ENCODE data around the gene MECP2.

The MECP2 gene

DNA sequence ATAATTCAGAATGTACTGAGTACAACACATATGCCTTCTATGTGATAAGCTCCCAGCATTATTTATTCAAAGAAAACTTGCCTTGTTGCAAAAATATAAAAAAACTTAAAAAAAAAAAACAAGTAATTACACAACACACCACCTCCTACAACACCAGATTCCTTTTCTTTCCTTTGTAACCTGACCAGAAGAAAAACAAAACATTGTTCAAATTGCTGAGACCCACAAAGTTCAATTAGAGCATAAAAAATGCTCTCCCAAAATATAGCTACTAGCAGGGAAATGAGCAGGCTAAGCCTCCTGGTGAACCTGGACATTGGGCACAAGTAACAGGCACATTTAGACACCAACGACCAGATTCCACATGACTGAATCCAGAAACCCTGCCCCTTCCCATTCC, 38.3 kb downstream of the MECP2 start:
- DNase-seq, result no peak

DNA sequence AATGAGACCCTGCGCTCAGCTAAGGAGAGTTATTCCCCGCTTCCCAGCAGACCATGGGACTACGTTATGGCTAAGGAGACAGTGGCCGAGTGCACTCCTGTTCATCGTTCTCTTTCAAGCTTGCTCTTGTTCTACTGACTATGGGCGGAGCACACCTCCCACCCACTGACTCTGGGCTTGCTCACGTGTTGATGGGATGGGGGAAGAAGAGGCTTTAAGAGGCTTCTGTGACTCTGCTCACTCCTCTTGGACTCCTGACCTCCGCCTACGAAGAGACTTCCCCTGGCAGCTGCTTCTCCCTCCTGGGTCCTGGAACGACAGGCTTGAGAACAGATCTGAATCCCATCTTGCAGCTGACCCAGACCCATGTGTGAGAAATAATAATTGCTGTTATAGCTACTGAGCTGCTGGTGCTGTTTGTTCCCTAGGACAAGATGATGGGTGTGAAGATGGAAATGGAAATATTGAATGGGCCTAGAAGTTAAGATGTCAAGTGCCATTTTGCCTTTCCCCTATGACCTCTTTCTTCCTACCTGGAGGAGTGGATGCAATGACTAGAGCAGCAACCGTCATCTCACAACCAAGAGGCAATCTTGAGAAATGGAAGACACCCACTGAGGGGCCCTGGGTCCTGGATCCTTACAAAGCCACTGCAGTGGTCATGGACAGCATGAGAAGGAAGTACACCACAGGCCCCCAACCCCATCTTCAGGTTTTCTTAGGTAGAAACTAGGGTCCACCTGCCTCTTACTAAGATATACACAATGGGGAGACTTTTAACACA, 39.1 kb downstream of the MECP2 start:
- DNase-seq, result no peak

DNA sequence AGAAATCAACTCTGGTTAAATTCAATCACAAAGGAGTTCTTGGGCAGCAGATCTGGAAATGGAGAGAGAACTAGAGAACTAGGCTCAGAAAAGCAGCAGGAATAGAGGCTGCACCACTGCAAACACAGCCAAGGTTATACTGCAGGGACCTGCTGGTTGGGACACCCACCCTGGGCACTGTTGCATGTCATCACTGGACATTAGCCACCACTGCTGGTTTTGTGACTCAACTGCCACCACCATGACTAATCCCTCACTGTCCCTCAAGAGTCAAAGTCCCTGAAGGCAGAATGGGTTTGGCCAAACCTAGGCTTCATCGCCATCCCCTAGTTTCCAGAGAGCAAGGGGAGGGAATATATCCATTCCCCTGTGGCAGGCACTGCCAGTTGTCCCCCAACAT, 39.7 kb downstream of the MECP2 start:
- no peak for DNase-seq

DNA sequence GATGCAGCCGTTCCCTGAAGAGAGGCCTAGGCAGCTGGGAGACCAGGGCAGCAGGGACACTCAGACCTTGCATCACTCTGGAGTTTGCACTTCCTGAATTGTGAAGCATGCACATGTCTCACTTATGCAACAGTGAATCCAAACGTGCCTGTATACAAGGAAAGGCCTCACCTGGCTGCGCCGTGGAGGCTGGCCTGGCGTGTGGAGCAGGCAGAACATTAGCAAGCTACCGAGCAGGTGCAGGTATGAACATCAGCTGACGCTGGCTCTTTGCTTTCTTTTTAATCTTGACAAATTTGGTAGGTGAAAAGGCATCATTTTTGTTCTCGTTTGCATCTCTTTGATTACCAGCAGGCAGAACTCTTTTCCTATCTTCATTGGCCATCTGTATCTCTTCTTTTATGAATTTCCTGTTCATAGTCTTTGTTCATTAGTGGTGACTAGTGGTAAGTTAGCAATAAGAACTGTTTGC, 40.7 kb downstream of the MECP2 start:
- DNase-seq, result no peak

DNA sequence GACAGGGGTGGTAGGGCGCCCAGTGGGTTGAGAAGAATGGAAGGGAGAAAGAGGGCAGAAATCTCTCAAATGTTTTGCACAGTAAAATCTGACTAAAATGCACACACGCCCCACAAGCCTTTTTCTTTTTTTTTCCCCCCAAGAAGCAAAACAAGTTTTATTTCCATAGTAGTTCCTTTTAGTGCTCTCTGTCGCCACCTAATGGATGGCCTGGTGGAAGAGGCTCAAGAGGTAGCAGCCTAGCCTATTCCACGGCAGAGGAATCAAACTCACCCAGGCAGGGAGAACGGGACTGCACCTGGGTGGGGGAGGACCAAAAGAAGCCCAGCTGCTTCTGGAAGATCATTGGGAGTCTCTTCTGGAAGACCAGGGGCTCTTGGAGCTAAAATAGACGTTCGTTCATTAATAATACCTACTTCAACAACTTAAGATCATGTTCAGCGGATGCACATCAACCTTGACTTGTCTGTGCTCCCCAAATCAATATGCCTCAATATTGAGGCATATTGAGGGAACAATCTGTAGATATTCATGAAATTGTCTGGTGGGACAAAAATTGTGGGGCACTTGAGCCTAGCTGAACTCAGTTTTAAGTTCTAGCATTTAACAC, 46.2 kb downstream of the MECP2 start:
- peak; percentile 12 to 14 for DNase-seq

DNA sequence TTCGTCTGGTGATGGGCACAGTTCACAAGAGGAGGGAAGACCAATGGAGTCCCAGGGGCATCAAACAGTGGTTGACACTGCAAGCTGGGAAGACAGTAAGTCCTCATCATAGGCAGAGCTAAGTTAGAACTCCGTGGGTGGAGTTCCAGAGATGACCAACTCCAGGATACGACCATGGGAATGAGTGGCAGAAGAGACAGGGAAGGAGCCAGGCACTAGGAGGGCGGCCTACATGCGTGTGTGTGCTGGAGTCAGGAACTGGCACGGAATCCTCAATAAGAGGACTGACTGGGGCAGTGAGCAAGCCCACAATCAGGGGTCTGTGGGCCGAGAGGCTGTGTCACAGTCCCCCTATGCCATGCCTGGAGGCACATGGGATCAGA, 47.4 kb downstream of the MECP2 start:
- DNase-seq, result no peak

DNA sequence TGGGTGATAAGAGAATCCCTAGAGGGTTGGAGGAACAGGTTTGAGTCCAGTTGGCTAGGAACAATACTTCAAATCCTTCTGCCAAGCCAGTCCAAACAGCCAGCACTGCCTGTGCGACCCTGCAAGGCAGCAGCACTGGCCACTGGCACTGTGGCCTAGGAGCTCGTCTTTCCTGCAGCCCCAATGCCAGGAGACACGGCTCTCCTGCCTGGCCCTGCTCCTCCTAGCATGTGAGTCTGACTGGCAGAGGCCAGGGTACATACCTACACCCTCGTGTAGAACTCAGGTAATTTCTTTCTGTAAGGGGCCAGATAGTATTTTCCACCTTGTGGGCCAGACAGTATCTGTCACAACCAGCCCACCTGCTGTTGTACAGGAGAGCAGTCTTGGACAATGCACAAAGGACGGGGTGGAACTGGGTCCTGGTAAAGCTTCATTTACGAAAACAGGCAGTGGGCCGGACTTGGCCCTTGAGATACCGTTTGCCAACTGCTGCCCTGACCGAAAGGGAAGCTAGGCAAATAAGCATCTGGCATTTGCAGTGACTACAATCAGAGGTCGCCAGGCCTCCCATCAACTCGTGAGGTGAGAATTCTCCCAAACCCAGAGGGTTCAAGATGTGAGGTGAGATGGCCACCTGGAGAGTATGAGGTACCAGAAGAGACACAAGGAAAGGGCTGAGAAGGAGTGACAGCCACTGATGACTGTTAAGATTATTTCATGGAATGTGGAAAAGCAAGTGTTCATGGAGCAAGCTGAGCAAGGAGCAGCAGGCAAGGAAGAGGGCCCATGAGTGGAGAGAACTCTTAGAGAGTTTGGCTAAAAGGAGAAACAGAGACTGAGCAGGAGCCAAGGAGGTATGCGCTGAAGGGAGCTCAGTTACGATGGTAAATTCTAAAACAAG, 48.1 kb downstream of the MECP2 start:
- DNase-seq, result no peak

DNA sequence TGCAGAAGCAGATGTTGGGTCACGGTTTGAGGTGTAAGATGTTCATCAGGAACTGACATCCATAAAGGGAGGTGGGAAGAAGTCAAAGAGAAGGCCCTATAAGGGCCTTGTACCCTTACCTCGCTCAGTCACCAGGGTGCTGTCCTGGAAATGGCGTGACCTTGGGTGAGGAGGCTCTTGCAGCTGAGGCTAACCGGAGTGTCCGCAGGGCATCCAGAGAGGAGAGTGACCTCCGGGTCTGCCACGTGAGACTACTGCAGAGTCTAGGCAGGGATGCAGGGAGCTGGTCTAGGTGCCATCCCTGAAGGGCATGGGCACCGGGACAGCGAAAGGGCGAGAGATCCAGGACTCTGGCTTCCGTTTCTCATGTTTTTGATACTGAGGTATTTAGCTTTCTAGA, 49.1 kb downstream of the MECP2 start:
- DNase-seq, result no peak

DNA sequence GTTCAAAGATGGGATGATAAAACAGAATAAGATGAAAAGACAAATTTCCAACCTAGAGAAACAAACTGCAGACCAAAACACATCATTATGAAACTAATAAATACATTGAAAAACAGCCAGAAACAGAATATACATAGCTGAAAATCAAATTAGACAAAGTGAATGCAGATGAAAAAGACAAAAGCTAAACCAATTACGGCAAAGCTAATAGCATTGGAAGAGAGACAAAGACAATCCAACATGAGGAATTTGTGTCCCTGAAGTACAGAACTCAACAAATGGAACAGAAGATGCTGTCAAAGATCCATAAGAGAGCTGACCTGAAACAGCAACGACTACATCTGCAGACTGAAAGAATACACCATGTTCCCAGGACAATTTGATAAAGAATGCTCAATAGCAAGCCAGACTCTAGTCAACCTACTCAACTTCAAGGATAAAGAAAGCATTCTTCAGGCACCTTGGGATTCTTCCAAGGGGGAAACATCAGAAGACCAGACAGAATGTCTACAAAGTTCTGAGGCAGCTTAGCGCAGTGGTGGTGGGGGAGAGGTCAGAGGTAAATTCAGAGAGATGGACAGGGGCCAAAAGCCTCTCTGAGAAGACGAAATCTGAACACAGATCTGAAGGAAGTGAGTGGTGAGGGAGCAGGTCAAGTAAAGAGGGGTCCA, 50.4 kb downstream of the MECP2 start:
- no peak for DNase-seq

DNA sequence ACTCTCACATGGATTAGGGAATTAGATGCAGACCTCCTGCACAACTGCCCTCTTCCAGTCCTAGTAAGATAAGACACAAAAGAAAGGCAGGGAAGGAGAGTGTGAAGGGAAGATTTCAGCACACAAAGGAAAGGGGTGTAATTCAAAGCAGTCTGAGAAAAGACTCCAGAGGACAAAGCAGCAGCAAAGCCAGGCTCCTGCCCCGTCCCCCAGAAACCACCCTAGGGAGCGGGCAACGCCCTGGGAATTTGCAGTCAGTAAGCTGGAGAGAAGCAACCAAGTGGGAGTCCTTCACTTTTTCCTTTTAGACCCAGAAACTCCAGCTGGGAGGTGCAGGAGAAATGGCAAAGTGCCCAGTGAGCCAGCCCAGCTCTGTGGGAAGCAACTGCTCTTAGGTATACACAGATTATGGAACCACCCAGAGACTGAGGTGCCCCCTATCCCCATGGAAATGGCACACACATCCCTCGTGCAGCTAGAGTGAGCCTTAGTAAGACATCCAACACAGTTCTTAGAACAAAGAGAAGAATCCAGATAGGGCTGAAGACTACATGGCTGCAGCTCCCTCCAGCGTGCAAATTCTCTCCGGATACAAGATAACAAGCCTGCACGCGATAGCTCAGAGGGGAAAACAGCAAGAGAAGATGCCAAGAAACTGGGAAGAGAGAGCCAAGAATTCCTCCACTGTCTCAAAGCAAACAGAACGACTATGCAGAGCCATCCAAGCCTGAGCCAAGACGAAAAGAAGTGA, 51.3 kb downstream of the MECP2 start:
- no peak for DNase-seq

DNA sequence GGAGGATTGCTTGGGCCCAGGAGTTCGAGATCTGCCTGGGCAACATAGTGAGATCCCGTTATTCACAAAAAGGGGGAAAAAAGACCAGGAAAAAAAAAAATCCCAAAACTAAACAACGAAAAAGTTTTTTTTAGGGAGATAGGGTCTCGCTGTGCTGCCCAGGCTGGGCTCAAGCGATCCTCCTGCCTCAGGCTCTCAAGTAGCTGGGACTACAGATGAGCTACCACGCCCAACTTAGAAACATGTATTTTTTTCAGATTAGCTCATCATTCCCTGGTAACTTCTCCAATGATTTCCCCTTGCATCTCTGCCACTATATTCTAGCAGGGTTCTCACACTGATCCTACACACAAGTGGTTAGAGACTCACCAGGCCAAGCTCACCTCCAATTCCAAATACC, 53.4 kb downstream of the MECP2 start:
- DNase-seq, result no peak

DNA sequence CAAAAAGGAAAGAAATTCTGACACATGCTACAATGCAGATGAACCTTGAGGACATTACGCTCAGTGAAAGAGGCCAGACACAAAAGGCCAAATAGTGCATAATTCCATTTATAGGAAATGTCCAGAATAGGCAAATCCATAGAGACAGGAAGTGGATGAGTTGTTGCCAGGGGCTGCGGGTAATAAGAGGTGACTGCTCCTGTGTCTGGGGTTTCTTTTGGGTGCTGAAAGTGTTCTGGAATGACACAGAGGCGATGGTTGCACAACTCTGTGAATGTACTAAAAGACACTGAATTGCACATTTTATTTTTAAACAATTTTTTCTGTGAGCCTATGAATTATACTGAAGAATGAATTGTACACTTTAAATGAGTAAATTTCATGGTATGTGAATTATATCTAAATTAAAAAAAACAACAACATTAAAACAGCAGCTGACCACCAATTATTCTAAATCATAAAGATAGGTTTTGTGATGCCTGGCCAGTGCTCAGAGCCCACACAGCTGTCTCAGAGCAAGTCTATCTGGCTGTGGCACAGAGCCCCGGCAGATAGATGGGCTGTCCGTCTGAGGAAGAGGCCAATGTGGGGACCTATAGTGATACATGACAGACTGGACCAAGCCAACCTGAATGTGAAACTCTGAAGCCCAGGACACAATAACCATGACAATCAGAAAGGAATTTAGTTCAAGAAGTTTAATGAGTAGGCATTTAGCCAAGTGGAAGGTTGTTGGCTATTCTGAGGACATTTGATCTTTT, 54.3 kb downstream of the MECP2 start:
- no peak for DNase-seq

DNA sequence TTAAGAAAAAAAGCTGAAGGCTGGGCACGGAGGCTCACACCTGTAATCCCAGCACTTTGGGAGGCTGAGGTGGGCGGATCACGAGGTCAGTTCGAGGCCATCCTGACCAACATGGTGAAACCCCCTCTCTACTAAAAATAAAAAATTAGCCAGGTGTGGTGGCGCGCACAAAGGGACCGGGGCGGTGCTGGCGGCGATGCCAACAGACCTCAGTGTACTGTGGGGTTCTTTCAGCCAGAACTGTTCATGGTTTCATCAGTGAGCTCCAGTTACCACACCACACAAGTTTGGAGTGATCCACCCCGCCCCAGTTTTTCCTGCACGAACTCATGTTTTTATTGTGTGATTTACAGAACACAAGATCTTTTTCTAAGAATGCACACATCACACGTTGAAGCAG, 56.7 kb downstream of the MECP2 start:
- no peak for DNase-seq

DNA sequence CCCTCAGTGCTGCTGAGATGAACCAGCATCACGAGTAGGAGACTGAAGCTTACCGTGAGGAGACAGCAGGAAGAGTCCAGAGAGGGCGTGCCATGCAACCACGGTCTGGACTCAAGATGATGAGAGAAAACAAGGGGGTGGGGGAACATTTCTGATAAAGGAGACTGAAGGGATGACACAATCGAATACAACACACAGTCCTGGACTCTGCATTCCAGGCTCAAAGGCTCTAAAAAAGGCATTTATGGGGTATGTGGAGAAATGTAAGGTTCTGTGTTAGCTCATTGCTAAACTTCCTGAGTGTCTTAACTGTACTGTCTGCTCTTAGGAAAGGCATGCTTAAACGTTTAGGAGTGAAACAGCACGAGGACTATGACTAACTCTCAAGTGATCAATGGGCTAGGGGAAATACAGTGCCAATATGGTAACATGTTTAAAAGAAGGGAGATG, 57.2 kb downstream of the MECP2 start:
- DNase-seq, result no peak

DNA sequence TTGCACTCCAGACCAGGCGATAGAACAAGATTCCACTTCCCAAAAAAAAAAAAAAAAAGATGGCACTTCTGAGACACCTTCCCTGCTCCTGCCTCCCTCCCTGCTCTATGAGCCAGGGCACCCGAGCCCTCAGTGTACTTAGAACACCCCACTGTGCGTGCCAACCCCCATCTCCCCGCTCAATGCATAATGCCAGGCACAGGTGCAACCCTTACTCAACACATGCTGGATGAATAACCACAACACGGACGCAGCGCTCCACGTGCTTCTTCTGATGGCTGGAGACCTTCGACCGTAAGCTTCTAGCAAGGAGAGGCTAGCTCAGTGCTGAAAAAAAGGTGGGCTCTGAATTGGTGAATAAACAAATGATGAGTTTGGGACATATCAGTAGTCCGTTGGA, 57.9 kb downstream of the MECP2 start:
- DNase-seq, result no peak

DNA sequence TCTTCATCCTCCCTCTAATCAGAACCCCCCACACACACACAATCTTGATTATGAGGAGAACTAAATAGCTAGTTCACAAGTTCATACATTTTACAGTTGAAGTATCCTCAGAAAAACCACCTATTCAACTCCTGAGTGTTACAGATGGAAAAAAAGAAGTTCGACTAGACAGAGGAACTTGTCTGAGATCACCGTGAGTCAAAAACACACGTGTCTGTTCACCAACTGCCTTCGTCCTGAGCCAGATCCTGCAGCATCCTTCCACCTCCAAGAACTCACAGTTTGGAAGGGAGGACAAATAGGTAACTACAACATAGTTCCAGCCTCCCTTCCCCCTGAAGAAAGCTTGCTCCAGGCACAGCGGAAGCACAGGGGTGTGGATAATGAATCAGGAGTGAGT, 58.9 kb downstream of the MECP2 start:
- no peak for DNase-seq

DNA sequence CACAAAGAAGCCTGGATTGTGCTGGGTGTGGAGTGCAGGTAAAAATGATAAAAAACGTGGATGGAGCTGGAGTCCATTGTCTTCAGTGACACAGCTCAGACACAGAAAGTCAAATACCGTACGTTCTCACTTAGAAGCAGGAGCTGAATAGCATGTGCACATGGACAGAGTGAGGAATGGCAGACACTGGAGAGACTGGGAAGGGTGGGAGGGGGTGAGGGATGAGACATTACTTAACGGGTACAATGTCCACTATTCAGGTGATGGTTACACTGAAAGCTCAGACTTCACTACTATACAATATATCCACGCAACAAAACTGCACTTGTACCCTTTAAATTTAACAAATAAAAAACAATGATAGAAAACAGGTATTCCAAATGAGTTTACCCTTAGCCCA, 59.8 kb downstream of the MECP2 start:
- DNase-seq, result no peak

DNA sequence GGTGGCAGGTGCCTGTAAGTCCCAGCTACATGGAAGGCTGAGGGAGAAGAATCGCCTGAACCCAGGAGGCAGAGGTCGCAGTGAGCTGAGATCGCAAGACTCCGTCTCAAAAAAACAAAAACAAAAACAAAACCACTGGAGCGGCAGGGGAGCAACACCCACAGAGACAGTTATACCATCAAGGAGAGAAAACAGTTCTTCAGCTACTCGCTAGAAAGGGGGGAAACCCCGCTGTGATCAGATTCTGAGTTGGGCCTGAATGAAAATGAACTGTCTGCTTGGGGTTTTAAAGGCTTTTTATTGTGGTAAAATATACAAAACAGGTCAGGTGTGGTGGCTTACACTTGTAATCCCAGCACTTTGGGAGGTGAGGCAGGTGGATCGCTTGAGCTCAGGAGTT, 61.0 kb downstream of the MECP2 start:
- no peak for DNase-seq

DNA sequence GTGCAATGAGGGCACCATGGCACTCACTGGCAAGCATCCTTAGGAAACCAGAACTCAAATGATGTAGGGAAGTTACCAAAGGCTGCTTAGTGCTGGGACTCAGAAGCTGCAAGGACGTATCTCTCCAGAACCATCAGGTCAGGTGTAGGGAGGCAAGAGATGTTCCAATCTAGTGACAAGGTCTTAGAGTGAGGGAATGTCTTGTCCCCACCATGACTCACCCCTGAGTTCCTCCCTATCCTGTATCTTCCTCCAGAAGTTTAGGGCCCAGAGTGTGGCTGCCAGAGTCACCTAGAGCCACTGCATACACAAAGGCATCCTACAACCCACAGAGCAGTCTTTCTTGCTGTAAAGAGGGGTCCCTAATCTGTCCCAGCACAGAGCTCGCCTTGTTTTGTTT, 63.7 kb downstream of the MECP2 start:
- DNase-seq, result no peak

DNA sequence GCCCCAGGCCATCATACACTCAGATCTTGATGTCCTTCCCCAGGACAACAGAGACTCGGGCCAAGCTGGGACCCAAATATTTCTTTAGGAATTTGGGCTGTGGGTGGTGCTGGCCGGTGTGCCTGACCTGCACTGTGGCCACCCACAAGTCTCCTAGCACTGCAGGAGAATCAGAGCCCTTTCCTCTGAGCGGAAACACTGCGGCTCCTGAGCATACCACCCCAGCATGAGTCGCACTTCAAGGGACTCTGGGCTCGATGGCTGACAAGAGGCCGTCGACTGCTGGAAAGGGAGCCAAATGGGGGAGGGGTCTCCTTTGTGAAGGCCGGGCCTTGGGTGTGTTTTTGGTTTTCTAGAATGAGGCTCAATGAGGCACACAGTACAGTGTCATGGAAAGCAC, 64.9 kb downstream of the MECP2 start:
- no peak for DNase-seq

DNA sequence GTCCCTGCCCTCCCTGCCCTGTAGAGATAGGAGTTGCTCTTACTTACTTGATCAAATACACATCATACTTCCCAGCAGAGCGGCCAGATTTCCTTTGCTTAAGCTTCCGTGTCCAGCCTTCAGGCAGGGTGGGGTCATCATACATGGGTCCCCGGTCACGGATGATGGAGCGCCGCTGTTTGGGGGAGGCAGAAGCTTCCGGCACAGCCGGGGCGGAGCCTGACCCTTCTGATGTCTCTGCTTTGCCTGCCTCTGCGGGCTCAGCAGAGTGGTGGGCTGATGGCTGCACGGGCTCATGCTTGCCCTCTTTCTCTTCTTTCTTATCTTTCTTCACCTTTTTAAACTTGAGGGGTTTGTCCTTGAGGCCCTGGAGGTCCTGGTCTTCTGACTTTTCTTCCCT, 65.4 kb downstream of the MECP2 start:
- DNase-seq, result no peak
